NCI-H1048 (cell line): Measurements from ENCODE around the gene TBC1D4.
"Not testable (repeated sequence)": the region's sequence is repeated elsewhere in the genome, so short reads cannot be mapped to it uniquely, and the experiment has no call there.

ENCODE experiments used
- DNase-seq: peaks from one replicate; lab custom pipeline; 2025; lab: John Stamatoyannopoulos, UW

TBC1D4 gene

DNA sequence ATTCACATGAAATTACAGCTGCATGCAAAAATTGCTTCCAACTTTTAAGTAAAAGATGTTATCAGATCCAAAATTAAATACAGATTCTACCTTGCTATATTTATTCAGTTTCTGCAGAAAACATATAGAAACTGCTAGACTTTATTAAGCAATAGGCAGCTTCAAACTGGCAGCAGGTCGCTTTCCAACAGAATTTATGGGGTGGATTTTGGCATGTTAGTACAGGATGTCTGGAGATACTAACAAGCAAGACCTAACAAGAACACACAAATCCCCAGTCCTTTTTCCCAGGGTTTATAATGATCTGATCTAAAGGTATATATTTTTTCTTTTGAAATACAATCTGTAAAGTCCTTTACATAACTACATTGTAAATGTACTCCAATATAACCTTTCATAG lies 27.5 kb downstream of the TBC1D4 start:
- DNase-seq = no peak

DNA sequence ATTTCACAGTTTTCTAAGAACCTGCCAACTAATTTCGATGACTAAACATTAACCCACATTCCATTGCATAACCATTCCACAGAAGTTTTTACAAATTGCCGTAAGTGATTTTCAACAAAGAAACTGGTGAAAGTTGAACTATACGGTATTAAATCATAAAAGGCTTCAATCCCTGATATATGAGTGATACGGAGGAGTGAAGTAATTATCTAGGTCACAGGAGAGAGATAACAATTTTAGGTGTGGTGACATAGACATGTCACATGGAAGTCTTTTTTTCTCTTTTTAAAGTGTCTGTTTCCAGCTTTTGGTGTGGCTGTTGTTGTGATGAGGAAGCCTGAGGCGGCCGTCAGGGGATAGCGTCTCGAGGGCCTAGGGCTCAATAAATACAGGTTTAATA lies 29.4 kb downstream of the TBC1D4 start:
- DNase-seq = no peak

DNA sequence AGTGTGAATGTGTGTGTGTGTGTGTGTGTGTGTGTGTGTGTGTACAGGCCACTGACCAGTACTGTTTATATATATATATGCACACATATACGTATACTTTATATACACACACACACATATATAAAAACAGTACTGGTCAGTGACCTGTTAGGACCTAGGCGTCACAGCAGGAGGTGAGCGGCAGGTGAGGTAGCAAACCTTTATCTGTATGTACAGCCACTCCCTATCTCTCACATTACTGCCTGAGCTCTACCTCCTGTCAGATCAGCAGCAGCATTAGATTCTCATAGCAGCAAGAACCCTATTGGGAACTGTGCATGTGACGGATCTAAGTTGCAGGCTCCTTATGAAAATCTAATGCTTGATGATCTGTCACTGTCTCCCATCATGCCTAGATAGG lies 34.5 kb downstream of the TBC1D4 start:
- DNase-seq = no peak

DNA sequence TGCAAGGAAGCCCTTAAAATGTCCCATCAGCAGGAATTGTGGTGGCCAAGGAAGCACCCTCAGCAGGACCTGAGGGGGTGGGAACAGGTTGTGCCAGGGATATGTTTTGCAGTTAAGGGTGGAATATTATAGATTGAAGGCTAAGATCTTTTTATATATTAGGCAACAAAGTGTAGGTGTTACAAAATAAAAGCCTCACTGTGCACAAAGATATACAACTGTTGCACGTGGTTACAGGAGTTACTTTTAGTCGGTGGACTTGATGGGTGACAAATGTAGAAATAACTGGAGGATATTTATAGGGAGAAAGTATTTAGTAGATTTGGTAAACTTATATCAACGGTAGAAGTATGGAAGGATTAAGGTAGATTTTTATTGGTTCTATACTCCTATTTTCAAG lies 35.1 kb downstream of the TBC1D4 start:
- DNase-seq = no peak

DNA sequence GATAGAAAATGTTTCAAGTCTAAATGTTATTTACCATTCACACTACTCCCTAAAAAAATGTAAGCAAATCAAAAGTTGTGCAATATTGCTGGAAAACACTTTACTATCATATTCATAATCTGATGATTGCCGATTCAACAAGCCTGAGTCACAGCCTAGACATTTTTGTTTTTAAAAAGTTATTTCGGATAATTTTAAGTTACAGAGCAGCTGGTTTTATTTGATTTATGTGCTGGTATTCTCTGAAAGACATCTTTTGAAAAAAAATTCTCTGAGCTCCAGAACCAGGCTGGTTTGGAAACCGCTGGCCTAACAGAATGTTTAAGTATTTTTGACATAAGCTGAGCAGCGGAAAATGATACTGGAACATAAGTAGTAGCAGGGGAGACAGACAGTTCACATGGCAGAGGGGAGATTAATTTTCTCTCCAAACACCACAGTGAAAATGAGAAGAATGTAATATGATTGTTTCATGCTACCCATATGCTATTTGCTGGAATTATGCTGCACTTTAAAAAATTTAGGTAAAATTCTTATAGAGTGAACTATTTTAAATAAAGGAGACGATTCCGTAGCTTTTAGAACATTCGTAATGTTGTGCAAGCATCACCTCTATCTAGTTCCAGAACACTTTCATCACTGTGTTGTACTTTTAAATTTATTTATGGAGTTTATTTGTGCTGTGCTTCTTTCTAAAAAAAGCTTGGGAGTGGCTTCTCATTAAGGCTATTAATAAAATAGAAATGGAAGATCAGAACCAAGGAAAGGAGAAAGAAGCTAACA lies 36.1 kb downstream of the TBC1D4 start:
- no peak for DNase-seq

DNA sequence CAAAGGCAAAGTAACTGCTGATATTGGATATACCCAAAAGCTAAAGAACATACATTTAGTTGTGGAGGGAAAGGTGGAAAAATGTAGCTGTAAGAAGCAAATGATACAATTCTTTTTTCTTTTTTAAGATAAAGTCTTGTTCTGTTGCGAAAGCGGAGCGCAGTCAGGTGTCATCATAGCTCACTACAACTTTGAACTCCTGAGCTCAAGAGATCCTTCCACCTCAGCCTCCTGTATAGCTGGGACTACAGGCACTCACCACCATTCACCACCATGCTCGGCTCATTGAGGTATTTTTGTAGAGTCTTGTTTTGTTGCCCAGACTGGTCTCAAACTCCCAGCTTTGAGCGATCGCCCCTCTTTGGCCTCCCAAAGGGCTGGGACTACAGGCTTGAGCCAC lies 38.0 kb downstream of the TBC1D4 start:
- DNase-seq = no peak

DNA sequence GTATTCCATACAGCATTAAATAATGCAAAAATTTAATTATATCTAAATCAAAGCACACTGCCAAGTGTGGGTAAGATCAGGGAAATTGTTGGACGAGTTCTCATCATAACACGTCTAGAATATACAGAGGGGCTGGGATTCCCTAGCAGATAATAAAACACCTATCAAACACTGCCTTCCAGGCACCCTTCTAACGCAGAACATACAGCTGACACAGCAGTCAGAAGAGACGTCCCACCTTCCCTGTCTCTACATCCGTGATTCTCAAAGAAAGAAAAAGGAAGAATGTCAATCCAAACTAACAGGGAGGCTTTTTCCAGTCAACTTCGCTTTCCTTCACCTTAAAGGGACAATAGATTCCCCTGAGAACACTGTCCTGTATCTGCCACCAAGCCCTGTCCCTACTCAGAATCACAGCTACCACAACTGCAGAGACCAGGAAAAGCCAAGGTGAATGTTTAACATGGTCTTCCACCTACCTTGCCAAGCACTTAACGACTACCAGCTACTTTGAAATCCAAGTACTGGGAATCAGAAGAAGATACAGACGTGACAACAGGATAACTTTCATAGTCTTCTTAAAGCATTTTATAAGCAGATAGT lies 38.5 kb downstream of the TBC1D4 start:
- no peak for DNase-seq

DNA sequence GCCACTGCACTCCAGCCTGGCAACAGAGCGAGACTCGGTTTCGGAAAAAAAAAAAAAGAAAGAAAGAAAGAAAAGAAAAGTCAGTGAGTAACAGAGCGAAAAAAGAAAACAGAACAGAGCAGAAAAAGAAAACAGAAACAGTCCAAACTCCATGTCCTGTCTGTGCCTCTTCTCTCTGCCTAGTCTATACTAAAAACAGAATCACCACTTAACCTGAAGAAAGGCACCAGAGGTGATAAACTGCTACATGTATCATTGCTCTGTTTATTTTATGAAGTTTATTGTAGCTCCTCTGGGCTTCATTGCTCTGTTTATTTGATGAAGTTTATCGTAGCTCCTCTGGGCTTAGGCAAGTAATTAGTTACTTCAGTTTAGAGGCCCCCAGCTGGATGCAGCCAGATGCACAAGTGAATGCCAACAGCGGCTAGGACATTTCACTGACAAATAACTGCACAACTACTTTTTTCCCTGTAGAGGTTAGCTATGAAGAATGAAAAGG lies 39.2 kb downstream of the TBC1D4 start:
- DNase-seq = no peak

DNA sequence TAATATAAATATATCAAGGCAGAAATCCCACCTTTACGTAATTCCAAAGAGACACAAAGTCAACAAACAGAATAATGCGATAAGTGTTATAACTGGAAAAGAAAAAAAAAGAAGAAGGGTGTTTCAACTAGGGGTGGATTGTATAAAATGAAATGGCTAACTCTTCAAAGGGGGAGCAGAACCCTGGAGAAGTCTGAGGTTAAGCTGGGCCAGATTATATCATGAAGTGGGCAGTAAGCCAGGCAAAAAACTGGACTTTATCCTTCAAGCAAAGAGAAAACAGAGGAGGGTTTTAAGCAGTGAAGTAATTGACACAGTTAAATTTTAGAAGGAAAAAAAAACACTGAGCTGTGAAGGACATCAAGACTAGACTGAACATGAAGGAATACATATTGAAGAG lies 41.9 kb downstream of the TBC1D4 start:
- DNase-seq = no peak

DNA sequence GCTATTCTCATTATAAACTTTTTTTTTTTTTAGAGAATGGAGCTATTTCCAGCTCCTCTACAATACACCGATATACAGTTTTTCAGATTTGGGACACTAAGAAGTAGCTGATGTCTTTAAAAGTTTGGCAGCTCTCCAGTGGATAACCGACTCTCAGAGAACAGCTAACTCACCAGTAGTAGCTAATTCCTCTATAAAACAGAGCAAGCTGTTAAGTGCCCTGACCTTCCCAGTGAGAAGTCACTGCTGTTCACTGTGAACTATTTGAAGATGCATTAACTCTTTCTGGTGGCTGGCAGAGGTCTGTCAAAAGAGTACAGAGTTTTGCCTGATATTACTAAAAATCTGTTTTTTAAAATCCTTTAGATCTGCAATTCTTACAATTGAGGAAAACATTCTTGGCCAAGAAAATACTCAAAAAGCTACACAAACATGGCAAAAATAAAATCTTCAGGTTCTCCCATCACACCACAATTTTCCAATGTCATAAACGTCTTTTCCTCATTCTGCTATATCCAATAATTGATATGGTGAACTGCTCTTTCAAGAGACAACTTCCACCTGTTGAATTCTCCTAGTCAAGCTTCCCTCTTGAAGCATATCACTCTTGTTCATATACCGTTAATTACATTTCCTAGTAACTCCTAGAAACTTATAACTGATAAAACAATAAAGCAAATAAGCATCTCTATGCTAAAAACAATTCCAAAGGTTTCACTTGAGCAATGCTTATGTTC lies 44.2 kb downstream of the TBC1D4 start:
- no peak for DNase-seq

DNA sequence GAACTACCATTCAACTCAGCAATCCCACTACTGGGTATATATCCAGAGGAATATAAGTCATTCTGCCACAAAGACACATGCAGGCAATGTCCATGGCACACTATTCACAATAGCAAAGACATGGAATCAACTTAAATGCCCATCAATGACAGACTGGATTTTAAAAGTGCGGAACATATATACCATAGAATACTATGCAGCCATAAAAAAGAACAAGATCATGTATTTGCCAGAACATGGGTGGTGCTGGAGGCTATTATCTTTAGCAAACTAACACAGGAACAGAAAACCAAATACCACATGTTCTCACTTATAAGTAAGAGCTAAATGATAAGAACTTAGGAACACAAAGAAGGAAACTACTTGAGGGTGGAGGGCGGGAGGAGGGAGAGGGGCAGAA lies 47.8 kb downstream of the TBC1D4 start:
- DNase-seq = not testable (repeated sequence)

DNA sequence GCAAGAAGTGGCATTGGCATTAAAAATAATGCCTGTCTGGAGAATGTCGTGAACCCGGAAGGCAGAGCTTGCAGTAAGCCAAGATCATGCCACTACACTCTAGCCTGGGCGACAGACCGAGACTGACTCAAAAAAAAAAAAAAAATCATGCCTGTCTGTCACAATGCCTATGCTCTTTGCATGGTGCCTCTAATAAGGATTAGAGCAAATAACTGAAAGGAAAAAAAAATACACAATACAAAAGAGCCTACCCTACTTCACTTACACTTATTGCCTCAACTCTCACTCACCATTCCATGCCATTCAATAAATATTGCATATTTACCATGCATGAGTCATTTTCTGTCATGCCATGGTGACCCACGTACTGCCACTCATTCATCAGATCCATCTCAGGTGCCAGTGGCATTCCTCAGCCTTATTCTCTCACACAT lies 49.1 kb downstream of the TBC1D4 start:
- no peak for DNase-seq

DNA sequence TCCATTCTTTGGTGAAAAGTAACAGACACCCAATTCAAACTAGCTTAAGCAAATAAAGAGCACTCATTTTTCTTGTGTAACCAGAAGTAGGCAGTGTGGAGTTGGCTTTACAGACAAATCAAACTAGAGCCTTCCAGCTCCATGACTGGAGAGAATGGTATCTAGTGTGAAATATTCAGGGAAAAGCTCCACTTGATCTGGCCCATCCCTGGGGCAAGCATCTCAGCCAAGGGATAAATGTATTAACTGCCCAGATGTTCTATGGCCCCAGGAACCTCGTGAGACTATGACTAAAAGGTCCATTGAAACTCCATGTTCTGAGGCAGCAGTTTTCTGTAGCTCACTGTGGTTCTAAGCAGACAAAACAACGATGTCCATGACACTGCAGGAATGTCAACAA lies 49.9 kb downstream of the TBC1D4 start:
- no peak for DNase-seq

DNA sequence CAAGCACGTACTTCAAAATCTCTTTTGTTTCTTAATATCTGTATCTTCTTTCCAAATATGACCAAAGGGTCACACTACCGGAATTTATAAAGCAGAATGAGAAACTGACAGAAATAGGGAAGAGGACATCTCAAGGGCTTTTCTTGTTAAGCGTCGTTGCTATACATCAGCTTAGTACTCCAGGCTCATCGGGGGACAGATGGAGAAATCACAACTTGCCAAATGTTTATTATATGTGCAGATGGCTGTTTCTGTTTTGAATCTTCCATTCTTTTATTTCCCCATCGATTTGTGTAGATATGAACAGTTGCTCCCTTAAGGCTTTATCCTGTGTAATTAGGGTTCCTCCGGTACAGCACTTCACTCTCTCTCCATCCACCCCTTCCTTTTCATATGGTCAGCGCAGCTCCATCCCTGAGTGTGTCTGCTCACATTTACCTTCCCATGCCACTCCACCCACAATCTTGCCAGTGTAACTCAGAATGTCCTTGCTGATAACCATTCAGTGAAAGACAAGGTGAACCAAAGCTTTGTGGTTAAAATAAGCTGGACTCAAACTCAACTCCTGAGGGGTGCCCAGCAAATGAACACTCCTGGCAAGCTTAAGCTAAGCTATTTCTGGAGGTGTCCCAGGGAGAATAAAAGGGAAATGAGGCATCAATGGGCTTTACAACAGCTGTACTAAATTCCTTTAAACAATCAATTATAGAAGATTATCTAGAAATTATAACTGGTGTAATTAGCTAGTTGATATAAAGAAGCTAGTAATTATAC lies 51.3 kb downstream of the TBC1D4 start:
- no peak for DNase-seq

DNA sequence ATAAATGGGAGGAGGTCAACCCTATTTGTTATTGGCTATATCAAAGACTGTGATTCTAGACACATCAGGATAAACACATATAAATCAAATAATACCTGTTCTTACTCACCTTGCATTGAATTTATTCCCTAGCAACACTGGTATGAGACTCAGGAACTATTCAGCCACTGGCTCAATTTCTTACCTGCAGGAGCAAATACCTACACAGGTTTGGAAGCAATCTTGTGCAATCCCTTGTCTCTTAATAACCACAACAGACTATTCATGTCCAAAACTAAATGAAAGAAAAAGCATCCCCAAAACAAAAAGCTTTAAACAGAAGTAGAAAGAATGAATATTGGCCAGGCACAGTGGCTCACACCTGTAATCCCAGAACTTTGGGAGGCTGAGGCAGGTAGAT lies 55.5 kb downstream of the TBC1D4 start:
- DNase-seq = no peak

DNA sequence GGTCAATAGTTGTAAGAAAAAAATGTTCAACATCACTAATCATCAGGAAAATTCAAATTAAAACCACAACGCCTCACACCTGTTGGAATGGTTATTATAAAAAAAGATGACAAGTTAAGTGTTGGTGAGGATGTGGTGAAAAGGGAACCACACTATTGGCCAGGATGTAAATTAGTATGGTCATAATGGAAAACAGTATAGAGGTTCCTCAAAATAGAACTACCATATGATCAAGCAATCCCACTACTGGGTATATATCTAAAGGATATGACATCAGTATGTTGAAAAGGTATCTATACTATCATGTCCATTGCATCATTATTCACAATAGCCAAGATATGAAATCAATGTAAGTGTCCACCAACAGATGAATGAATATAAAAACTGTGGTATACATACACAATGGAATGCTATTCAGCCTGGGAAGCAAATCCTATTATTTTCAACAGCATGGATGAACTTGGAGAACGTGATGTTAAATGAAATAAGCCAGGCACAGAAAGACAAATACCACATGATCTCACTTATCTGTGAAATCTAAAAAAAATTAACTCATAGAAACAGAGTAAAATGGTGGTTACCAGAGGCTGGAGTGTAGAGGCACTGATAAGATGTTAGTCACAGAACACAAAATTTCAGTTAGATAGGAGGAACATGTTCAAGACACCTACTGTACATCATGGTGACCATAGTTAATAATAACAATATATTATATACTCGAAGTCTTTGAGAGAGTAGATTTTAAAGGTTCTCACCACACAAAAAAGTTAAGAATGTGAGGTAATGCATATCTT lies 56.6 kb downstream of the TBC1D4 start:
- DNase-seq = no peak

DNA sequence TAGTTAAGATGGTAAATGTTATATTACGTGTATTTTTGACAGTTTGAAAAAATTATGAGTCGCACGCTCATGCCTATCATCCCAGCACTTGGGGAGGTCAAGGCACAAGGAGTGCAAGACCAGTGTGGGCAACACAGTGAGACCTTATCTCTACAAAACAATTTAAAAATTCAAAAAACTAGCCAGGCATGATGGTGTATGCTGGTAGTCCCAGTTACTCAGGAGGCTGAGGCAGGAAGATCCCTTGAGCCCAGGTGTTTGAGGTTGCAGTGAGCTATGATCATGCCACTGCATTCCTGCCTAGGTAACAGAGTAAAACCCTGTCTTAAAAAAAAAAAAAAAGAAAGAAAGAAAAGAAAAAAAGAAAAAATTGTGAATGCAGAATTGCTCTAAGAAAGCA lies 58.0 kb downstream of the TBC1D4 start:
- no peak for DNase-seq

DNA sequence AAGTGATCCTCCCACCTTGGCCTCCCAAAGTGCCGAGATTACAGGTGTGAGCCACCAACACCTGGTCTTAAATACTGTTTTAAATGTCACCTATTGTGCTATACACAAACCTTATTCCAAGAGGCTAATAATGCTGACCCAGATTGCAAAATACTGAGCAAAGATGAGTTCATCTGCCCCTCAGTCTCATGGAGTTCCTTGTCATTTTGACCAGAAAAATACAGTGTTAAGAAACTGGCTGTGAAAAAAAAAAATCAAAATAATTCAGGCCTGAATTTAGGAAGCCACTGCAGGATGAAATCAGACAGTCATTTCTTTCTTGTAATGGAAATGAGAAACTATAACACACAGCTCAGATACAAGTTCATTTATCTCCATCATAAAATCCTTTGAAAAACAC lies 59.9 kb downstream of the TBC1D4 start:
- DNase-seq = no peak

DNA sequence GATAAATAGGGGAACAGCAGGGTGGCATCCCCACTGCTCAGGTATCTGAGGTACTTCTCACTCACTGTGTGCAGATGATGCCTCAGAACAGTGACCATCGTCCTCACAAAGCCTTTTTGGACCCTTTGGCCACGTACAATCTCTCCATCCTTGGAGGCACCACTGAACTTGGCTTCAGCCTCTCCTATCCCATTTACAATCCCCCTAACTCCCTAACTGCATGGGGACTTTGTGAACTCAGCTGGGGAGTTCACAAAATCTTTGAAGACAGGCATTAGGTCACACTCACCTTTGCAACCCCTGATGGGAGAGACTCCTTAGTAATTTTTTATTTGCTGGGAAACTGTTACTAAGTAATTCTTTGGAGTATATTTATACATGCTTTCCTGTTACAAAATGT lies 60.8 kb downstream of the TBC1D4 start:
- DNase-seq = no peak

DNA sequence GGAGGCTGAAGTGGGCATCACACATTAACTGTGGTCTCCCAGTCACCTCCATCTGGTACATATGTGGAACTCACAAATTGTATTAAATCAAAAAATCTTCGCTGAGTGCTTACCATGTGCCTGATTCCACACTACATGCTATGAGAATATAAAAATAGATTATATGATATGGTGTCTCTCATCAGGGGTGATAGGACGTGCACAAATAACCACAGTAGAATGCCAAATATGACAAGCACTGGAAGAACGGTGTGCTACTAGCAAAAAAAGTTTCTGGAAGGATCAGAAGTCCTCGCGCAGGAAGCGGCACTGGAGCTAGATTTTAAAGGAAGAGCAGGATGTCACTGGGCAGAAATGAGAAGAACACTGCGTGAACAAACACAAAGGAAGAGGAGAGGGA lies 62.3 kb downstream of the TBC1D4 start:
- DNase-seq = no peak

DNA sequence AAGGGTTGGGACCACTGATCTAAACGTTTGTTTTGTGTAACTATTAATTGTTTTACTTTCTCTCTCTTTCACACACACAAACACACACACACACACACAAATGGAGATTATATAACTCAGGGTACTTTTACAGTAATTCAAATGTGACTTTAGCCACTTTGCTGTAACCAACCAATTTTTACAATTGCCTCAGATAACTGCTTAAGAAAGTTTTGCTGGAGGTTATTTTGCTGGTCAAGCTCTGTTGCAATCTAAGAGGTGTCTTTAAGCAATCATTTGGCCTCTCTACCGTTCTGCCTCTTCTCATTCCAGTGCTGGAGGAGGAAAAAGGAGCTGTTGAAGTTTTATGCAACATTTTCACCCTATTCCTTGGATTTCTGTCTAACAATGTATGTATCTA lies 63.0 kb downstream of the TBC1D4 start:
- DNase-seq = no peak
